Measurements from ENCODE around the gene GRAMD1B. TPM values are rescaled to one million over a fixed set of nuclear protein-coding genes. Genes with fewer than 3 reads are reported as not detected.

Gene GRAMD1B
- total and polyA plus RNA-seq, 8 donors, result 3.3 to 7.4 (median 4.8) TPM

DNA sequence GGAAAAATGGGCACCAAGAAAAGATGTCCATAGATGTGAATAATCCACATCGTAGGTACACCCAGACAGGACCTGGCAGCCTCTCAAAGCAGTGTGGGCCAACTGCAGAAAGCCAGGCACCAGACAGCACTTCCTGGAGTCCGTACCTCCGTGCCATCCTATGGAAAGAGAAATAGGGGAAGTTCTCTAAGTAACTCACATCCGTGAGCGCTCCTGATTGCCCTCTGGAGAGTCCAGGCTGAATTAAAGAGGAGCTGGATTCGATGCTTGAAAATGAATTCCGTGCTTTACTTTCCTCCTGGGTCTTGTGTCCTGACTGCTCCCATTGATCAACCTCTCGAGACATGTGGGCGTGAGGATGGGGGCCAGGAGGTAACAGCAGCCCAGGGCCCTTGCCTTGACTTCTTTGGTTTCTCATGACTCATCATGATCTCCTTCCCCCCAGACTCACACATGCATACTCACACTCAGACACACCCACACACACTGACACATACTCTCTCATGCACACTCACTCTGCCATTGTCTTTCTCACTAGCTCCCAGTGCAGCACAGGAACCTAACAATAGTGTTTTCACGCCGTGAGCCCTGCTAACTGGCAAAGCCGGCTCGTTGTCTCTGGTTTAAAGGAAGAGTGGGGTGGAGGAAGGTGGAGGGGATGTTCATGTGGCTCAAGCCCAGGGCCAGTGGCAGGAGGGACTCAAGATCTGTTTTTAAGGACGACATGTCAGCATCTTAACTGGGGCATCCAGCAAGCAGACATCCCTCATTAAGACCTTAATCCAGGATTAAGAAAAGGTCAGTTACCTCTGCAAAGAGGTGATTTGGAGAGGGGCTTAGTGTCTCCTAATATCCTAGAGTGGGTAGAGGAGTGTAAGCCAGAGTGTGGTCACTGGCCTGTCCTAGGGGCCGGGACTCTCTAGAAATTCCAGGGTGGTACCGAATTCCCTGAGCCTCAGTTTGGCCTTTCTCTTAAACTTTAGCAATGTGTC lies 120.2 kb downstream of the GRAMD1B start:
- intact Hi-C loops (cut with DNase I), result no loop called here
- Histone ChIP-seq H3K27ac (no peak overlapping the region), H3K4me3 (no peak overlapping the region), H3K36me3 (no peaks in the 10 kb centered on the region), H3K9me3 (no peaks in the 10 kb centered on the region), H3K4me1 (no peaks in the 10 kb centered on the region), H3K27me3 (peaks cover 0 to 5% of the 10 kb centered on the region in 2 donors)
- no peak for DNase-seq
- no peak for ATAC-seq
- no peak for TF ChIP-seq CTCF (IDR thresholded peaks at IDR 0.05)

DNA sequence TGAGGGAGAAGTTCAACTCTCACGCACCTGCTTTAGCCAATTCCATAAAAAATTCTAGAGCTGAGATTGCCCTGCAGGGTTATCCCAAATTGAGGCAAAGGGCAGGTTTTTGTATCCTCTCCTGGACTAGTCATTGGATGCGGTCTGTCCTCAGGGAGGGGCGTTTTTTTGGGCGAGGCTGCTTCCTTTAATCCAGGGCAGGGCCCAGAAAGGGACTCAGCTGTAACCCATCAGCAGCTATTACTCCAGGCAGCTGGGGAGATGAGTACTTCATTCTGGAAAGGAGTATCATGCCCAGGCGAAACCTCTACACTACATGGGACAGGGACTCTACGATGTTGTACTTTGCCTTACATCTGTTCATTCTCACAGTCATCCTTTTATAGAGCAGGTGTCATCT lies 121.0 kb downstream of the GRAMD1B start:
- Histone ChIP-seq H3K36me3 (no peaks in the 10 kb centered on the region), H3K27ac (no peak overlapping the region), H3K4me3 (no peak overlapping the region), H3K27me3 (peaks cover 0 to 12% of the 10 kb centered on the region in 2 donors), H3K4me1 (no peaks in the 10 kb centered on the region), H3K9me3 (no peaks in the 10 kb centered on the region)
- intact Hi-C loops (cut with DNase I), result no loop called here
- no peak for ATAC-seq
- no peak for DNase-seq
- no peak for TF ChIP-seq CTCF (IDR thresholded peaks at IDR 0.05)

- ATAC-seq (no peak), DNase-seq (no peak)
- H3K4me3 ChIP-seq, result no peak overlapping the region
- TF ChIP-seq CTCF (IDR thresholded peaks at IDR 0.05), result no peak
- peaks cover 0 to 44% of the 10 kb centered on the region in 2 donors for H3K27me3 ChIP-seq
- no peak overlapping the region for H3K27ac ChIP-seq
- no peaks in the 10 kb centered on the region for H3K4me1 ChIP-seq
- no peaks in the 10 kb centered on the region for H3K9me3 ChIP-seq
- intact Hi-C loops (cut with DNase I), result no loop called here
- H3K36me3 ChIP-seq, result no peaks in the 10 kb centered on the region
These were observed 126.6 kb downstream of the GRAMD1B start for GRCh38 chr11:123556633-123557032.

DNA sequence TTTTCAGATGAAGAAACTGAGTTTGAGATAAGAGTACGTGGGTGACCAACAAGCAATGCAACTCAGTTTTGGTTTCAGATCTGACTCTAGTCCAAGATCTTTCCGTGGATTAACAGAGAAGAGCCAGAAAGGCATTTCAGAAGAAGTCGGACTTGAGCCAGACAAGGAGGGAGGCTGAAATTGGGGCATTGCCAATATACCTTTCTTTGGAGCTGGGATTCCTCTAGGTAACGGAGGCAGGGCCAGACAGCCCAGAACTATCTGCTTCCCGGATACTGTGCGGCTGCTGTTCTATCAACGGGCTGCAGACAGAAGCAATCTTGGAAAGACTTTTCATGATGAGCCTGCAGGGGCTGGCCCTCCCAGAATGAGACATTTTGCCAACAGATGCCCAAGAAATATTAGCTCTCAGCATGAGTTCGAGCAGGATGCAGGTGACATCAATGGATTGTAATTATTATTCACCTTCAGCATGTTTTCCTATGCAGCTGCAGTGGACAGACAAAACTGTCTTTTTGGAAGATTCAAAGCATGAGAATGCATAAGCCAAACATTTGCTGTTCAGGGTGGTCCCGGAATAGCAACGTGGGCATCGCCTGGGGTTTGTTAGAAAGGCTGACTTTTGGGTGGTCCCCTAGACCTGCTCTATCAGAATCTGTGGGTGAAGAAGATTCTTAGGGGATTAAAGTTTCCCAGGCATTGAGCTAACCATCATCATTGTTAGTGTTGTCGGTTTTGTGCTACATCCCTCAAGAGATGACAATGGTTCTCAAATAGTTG lies 128.7 kb downstream of the GRAMD1B start:
- peaks cover 0 to 45% of the 10 kb centered on the region in 2 donors for H3K27me3 ChIP-seq

More for the DNA sequence above, 128.7 kb downstream of the GRAMD1B start:
- Histone ChIP-seq H3K27ac (no peak overlapping the region), H3K4me1 (no peaks in the 10 kb centered on the region), H3K36me3 (no peaks in the 10 kb centered on the region), H3K9me3 (no peaks in the 10 kb centered on the region), H3K4me3 (no peak overlapping the region)
- ATAC-seq (no peak), DNase-seq (no peak)
- intact Hi-C loops (cut with DNase I), result no loop called here
- TF ChIP-seq CTCF (IDR thresholded peaks at IDR 0.05), result no peak

Data from left lung (tissue), 10 donors.